ENCODE measurements around the gene TCF7L2.
"Not testable (repeated sequence)": the region's sequence is repeated elsewhere in the genome, so short reads cannot be mapped to it uniquely, and the experiment has no call there.

Gene TCF7L2

GRCh38 chr10:113047963-113048781, 98.1 kb downstream of the TCF7L2 start:
- no peak for DNase-seq

GRCh38 chr10:113049881-113050280, 99.8 kb downstream of the TCF7L2 start:
- DNase-seq = no peak

- no peak for DNase-seq
Measured at GRCh38 chr10:113052076-113052830, 102.2 kb downstream of the TCF7L2 start.

GRCh38 chr10:113053091-113053490, 103.0 kb downstream of the TCF7L2 start:
- no peak for DNase-seq

GRCh38 chr10:113053881-113054280, 103.8 kb downstream of the TCF7L2 start:
- no peak for DNase-seq

GRCh38 chr10:113055458-113055857, 105.4 kb downstream of the TCF7L2 start:
- DNase-seq = no peak

GRCh38 chr10:113056030-113056429, 106.0 kb downstream of the TCF7L2 start:
- DNase-seq = no peak

GRCh38 chr10:113056441-113057021, 106.5 kb downstream of the TCF7L2 start:
- DNase-seq = no peak

- DNase-seq = no peak
Measured at GRCh38 chr10:113057948-113058522, 108.0 kb downstream of the TCF7L2 start.

GRCh38 chr10:113058523-113059370, 108.7 kb downstream of the TCF7L2 start:
- no peak for DNase-seq

- DNase-seq = no peak
Measured at GRCh38 chr10:113059371-113059780, 109.3 kb downstream of the TCF7L2 start.

- no peak for DNase-seq
Measured at GRCh38 chr10:113060201-113061053, 110.4 kb downstream of the TCF7L2 start.

GRCh38 chr10:113061054-113061430, 111.0 kb downstream of the TCF7L2 start:
- no peak for DNase-seq

GRCh38 chr10:113061557-113061956, 111.5 kb downstream of the TCF7L2 start:
- no peak for DNase-seq

GRCh38 chr10:113063043-113063967, 113.3 kb downstream of the TCF7L2 start:
- DNase-seq = no peak

- no peak for DNase-seq
Measured at GRCh38 chr10:113064039-113064438, 114.0 kb downstream of the TCF7L2 start.

- DNase-seq = not testable (repeated sequence)
Measured at GRCh38 chr10:113066120-113066519, 116.1 kb downstream of the TCF7L2 start.

GRCh38 chr10:113066561-113067312, 116.7 kb downstream of the TCF7L2 start:
- DNase-seq = no peak

- no peak for DNase-seq
Measured at GRCh38 chr10:113067501-113067900, 117.5 kb downstream of the TCF7L2 start.
